Raji (cell line): ENCODE results near the gene SPINK4.

Experiments used
- POLR2A ChIP-seq: IDR thresholded peaks from 2 replicates; pipeline ENCODE4 v1.6.1; 2011; ENCODE audit warnings: low read depth, low read length, control low read depth; ENCODE audit not compliant: insufficient read depth

The SPINK4 gene

DNA sequence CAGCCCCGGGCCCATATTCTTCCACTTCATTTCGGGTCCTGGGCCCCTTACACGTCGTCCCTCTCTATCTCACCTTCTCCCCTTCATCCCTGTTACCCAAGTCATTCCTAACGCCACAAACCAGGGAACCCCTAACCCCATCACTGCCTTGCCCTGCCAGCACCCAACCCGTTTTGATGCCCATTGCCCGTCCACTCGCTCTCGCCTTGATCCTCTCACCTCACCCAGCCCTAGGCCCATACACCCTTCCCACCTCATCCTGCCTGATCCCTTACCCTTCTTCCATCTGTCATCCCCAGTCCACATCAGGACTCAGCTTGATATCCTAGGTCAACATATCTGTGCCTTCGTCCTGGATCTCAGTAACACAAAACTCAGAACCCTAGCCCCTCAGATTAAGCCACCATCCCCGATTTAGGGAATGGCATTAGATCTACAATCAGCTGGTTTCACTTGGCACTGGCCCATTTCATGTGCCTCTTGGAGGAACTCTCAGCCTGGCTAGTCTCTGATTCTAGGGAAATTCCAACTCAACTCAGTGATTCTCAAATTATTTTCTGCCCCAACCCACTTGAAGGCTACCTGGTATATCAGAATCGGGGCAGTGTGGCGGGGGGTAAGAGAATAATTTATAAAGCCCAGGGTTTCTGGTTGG lies 25.4 kb downstream of the SPINK4 start:
- TF ChIP-seq POLR2A: no peak

DNA sequence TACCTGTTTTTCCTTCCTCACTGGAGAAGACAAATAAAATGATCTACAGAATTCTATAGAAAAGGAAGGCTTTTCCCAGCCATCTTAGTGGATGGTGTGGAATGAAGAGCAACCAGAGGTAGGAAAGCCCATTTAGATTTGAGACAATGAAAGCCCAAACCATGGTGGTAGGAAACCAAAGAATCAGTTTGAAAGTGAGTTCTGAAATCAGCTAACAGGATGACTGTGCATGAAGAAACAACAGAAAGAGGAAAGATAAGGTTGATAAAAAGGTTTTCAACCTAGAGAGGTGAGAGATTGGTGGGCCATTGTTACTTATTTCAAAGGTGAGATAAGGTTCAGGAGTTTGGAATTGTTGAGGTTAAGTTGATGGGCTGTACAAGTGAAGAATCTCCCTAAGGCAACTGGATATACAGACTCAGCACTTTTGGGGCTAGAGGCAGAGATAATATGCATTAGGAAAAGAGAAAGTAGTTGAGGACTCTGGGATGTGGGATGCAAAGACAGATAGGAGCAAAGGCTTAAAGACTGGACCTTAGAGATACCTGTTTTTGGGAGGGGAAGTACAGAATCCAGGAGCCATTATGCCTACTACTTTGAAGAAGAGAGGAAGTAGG lies 27.3 kb downstream of the SPINK4 start:
- TF ChIP-seq POLR2A: no peak

DNA sequence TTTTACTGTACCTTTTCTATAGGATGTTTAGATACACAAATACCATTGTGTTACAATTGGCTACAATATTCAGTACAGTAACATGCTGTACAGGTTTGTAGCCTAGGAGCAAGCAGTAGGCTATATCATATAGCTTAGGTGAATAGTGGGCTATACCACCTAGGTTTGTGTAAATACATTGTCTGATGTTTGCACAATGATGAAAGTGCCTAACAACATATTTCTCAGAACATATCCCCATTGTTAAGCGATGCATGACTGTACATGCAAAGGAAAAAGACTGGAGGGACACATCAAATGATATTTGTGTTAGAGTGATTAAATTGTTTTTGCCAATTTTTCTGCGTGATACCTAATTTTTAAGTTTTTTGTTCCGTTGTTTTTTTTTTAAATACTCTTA lies 30.2 kb downstream of the SPINK4 start:
- TF ChIP-seq POLR2A: no peak

DNA sequence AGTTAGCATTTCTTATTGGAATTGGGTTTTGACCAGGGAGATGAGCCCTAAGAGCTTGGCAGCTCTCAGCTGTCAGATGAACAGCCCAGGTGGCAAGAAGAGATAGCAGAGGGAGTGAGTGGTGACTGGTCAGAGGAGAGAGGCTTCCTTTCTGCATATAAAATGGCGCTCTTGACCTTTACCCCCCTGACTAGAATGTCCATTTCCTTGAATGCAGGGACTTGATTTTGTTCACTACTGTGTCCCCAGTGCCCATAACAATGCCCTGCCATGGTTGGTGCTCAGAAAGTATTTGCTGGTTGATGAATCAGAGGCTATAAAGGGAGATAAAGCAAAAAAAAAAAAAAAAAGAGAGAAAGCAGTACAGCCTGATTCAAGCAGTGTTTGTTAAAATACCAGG lies 32.1 kb downstream of the SPINK4 start:
- TF ChIP-seq POLR2A: no peak

DNA sequence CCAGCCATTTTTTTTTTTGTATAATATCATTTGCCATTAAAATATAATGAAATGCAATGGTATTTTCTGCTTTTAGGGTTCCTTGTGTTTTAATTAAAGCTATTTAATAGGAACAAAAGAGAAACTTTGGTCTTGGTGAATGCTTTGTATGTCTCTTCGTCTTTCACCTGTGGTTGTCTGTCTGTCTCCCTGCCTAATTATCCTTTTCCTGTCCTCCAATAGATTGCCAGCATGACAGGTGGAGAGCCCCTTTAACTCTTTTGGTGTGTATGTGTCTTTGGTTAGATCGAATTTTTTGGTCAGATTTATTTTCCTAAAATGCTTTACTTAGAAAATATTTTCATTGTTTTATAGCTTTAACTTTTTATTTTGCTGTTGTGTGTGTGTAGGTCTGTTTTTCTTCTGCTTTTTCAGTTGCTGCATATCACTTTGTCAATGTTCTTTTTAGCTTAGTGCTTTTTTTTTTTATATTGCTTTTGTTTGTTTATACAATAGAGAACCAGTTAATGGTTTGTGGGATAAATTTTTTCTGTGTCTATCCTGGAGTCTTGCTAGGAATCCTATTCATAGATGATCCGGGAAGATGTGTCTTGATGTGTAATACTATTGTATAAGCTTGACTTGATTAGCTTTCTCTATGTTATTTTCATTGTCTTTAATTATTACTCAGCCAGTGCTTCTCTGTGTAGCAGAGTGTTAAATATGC lies 33.5 kb downstream of the SPINK4 start:
- TF ChIP-seq POLR2A: no peak

DNA sequence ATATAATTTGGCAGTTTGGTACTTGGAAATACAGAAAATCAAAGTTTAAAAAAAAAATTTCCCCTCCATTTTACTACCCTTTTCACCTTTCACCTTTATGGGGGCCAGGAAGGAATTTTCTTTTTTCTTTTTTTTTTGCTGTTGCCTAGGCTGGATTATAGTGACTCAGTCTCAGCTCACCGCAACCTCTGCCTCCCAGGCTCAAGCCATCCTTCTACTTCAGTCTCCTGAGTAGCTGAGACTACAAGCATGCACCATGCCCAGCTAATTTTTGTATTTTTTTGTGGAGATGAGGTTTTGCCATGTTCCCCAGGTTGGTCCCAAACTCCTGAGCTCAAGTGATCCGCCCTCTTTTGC lies 34.0 kb downstream of the SPINK4 start:
- TF ChIP-seq POLR2A: no peak

DNA sequence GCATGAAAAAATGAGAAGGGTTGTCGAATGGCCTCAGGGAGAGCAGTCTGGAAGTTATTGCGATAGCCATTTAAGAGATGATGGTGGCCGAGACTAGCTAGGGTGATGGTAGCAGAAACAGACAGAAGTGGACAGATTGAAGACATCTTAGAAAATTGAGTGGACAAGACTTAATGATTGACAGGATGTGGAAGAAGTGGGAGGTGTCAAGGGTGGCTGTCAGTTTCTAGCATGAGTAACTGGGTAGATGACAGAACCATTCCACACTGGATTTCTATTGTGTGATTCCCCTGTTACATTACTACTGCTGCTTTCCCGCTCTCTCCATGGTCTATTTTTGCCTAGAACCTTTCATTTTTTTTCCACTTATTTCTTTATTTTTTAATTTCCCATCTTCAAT lies 37.5 kb downstream of the SPINK4 start:
- no peak for TF ChIP-seq POLR2A

DNA sequence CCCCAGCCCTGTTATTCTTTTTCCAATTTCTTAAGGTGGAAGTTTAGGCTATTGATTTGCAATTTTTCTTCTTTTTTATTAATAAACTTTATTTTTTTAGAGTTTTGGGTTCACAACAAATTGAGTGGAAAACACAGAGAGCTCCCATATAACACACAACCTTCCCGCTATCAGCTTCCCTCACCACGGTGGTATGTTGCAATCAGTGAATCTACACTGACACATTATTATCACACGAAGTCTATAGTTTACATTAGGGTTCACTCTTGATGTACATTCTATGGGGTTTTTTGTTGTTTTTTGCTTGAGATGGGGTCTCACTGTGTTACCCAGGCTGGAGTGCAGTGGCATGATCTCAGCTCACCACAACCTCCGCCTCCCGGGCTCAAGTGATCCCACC lies 45.5 kb downstream of the SPINK4 start:
- TF ChIP-seq POLR2A: no peak

DNA sequence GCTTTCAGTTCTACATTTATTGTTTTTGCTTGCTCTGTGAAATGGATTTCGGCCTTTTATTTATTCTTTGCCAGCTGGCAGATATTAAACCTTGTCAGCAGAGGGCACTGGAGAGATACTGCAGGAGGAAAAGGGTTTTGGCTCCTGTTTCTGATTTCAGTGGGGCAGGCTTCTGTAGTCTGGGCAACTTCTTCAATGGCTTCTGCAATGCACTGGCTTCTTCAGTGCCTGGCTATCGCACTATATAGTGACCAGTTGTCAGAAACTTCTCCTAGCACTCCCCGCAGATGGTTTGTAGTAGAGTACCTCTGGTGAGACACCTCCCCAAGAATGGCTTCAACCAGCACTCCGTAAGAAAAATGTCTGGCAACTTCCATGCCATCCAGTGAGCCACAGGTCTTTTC lies 47.1 kb downstream of the SPINK4 start:
- TF ChIP-seq POLR2A: no peak

DNA sequence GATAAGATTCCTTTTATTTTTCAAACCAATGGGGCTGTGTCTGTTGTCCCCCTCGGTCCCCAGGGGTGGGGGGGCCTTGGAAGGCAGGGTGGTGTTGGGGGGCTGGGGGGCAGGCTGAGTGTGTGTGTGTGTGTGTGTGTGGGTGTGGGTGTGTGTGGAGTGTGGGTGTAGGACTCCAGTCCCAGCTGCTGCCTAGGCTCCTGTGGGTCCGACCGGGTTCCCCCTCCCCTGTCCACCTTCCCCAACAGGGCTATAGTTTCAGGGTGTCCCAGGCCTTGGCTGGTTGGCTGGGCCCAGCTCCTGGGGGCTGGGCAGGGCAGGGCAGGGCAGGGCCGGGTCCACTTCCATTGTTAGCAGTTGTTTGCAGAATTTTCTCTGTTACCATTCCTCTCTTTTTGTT lies 48.3 kb downstream of the SPINK4 start:
- TF ChIP-seq POLR2A: no peak

DNA sequence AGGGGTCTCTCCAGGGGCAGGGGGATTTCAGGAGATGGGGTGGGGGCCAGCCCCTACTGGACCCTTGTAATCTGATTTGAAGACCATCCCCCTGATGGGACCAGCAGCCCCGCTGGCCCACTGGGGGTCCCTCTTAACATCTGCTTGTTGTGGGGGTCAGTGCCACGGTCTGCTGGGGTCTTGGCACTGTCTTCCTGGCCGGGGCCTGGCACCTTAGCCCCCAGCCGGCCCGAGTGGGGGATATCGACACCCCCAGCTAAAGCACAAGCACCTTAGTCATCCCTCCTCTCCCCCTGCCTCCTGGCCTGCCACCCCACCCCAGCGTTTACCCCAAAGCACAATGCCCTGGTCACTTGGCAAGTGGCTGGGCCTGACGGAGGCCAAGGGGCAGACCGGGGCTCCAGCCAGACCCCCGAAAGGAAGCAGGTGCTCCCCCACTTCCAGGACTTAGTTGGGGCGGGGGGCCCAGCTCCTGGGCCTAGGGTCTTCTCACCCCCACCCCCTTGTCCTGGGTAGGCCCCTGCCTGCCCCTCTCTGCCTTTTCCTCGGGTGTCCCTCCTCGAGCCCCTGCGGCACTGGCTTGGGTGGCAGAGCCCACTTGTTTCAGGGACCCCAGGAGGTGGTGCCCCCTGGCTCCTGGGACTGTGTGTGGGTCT lies 49.0 kb downstream of the SPINK4 start:
- TF ChIP-seq POLR2A: no peak

DNA sequence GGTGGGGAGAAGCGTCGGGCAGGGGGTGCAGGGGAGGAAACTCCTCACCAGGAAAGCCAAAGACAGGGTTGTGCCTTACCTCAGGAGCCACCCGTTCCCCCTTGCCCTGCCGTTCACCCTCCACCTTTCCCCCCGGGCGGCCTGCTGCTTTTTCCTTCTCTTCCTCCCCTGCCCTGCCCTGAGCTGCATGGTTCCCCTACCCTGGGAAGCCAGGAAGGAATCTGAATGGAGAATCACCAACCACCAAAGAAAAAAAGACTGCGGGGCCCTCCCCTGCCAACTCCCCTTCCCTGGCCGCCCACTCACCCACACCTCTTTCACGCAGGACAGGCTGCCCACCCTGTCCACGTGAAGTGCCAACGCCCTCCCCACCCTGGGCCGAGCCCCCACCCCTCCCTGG lies 49.5 kb downstream of the SPINK4 start:
- no peak for TF ChIP-seq POLR2A

DNA sequence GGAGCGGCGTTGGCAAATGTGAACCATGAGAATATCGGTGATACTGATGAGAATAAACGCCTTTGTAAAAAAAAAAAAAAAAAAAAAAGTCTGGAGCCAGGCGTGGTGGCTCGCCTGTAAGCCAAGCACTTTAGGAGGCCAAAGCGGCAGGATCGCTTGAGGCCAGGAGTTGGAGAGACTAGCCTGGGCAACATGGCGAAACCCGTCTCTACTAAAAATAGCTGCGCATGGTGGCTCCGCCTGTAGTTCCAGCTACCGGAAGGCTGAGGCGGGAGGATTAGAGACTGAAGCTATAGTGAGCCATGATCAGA lies 49.9 kb downstream of the SPINK4 start:
- TF ChIP-seq POLR2A: no peak

DNA sequence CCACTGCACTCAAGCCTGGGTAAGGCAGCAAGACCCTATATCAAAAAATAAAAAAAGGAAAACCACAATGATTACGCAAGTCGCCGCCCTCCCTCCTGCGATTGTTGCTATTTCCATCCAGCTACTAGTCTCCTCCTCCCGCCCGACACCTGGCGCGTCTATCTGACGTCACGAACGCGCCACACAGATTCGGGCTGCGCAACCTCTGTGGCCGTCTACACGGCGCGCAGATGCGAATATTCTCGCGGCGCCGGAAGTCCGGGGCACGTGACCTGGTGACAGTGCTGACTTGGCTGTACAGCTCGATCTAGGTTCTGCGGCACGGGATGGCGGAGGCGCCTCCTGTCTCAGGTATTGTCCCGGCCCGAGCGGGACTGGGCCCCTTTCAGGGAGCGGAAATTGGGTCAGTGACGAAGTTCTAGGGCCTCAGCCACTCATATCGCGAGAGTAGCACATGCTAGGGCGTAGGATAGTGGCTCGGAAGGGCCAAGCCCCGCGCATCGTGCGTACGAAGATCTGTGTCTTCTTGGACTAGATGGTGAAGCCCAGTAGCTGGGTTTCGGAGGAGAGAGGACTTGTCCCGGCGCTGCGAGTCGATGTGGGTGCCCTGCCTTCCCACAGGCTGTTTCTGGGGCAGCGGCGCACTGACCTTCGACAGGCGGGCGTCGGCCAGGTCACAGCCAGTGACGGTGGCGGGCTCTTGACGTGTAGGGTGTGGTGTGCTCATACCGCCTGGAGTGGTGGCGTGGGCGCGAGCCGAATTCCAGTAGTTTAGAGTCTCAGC lies 50.5 kb downstream of the SPINK4 start, which contains the start of gene NFX1:
NFX1 (plus strand) TSS at position 270 of the 784 bp plus-strand sequence; CDS start at position 327, 57 bp downstream.
- TF ChIP-seq POLR2A: peak; percentile 91

DNA sequence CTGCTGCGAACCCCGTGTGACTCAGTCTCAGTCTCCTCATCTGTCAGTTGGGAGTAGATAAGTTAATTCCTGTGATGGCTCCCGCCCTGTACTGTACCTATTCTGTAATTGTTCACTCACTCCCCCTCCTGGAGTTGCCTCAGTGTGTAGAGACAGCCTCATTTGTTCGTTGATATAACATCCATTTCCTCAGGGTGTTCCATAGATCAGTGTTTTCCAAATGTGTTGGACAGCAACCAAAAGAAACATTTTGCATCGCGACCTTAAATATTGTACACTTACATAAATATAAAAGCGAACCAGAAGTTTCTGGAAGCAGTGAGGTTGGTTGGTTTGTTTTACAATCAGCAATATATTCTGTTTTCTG lies 51.0 kb downstream of the SPINK4 start:
- no peak for TF ChIP-seq POLR2A
